ENCODE results near the gene SRRM3. TPM values are rescaled to one million over a fixed set of nuclear protein-coding genes. Genes with fewer than 3 reads are reported as not detected.
"Not testable (repeated sequence)": the region's sequence is repeated elsewhere in the genome, so short reads cannot be mapped to it uniquely, and the experiment has no call there.

SRRM3 gene
- total RNA-seq, 1 donor from 2014 or later, result 1.7 TPM

GRCh38 chr7:76211216-76211615 lies 9.5 kb downstream of the SRRM3 start:
- no peak overlapping the region for H3K4me2 ChIP-seq (ENCODE audit: low read length)
- Mint-ChIP-seq H3K36me3 (ENCODE audit: low read depth, unreplicated experiment) (no peaks in the 10 kb centered on the region), H3K27me3 (ENCODE audit: low read depth, unreplicated experiment) (peaks cover 37% of the 10 kb centered on the region), H3K9me3 (ENCODE audit: unreplicated experiment) (no peaks in the 10 kb centered on the region), H3K4me1 (ENCODE audit: low read depth, unreplicated experiment) (no peaks in the 10 kb centered on the region), H3K27ac (ENCODE audit: unreplicated experiment) (no peak overlapping the region), H3K4me3 (ENCODE audit: unreplicated experiment) (no peak overlapping the region)
- H3K4me1 ChIP-seq (ENCODE audit: insufficient read depth, low read length), result no peaks in the 10 kb centered on the region
- H3K9ac ChIP-seq (ENCODE audit: low read length), result no peak overlapping the region
- H3K36me3 ChIP-seq (ENCODE audit: insufficient read depth, low read length), result no peaks in the 10 kb centered on the region
- H4K20me1 ChIP-seq (ENCODE audit: insufficient read depth, low read length), result no peaks in the 10 kb centered on the region
- peaks cover 7% of the 10 kb centered on the region for H3K27me3 ChIP-seq (ENCODE audit: insufficient read depth, low read length)
- H3K4me3 ChIP-seq (ENCODE audit: insufficient read depth, low read depth, low read length), result no peak overlapping the region
- H2AFZ ChIP-seq (ENCODE audit: low read depth, low read length), result no peak overlapping the region
- no peaks in the 10 kb centered on the region for H3K9me3 ChIP-seq (ENCODE audit: insufficient read depth, low read depth, low read length)
- H3K79me2 ChIP-seq (ENCODE audit: insufficient read depth, low read length), result no peaks in the 10 kb centered on the region
- no peak for TF ChIP-seq EZH2 (IDR thresholded peaks at IDR 0.05; ENCODE audit: insufficient read depth, low read length)
- TF ChIP-seq, protein P1, sequence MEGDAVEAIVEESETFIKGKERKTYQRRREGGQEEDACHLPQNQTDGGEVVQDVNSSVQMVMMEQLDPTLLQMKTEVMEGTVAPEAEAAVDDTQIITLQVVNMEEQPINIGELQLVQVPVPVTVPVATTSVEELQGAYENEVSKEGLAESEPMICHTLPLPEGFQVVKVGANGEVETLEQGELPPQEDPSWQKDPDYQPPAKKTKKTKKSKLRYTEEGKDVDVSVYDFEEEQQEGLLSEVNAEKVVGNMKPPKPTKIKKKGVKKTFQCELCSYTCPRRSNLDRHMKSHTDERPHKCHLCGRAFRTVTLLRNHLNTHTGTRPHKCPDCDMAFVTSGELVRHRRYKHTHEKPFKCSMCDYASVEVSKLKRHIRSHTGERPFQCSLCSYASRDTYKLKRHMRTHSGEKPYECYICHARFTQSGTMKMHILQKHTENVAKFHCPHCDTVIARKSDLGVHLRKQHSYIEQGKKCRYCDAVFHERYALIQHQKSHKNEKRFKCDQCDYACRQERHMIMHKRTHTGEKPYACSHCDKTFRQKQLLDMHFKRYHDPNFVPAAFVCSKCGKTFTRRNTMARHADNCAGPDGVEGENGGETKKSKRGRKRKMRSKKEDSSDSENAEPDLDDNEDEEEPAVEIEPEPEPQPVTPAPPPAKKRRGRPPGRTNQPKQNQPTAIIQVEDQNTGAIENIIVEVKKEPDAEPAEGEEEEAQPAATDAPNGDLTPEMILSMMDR (IDR thresholded peaks at IDR 0.05; ENCODE audit: insufficient read depth, low read depth, low read length), result no peak
- no peak for FAIRE-seq
- H3K27ac ChIP-seq (ENCODE audit: low read depth, low read length), result no peak overlapping the region
- no peak for DNase-seq (ENCODE audit: low read depth)

- FAIRE-seq; H2AFZ ChIP-seq (ENCODE audit: low read depth, low read length); H3K27ac ChIP-seq (ENCODE audit: low read depth, low read length); H3K4me1 Mint-ChIP-seq (ENCODE audit: low read depth, unreplicated experiment); H3K4me2 ChIP-seq (ENCODE audit: low read length); H3K4me3 ChIP-seq (ENCODE audit: insufficient read depth, low read depth, low read length); H3K36me3 Mint-ChIP-seq (ENCODE audit: low read depth, unreplicated experiment); H3K9ac ChIP-seq (ENCODE audit: low read length); H4K20me1 ChIP-seq (ENCODE audit: insufficient read depth, low read length); H3K4me3 Mint-ChIP-seq (ENCODE audit: unreplicated experiment); DNase-seq (ENCODE audit: low read depth); H3K4me1 ChIP-seq (ENCODE audit: insufficient read depth, low read length); H3K27ac Mint-ChIP-seq (ENCODE audit: unreplicated experiment); H3K36me3 ChIP-seq (ENCODE audit: insufficient read depth, low read length); H3K9me3 Mint-ChIP-seq (ENCODE audit: unreplicated experiment); H3K79me2 ChIP-seq (ENCODE audit: insufficient read depth, low read length); H3K9me3 ChIP-seq (ENCODE audit: insufficient read depth, low read depth, low read length): not testable (repeated sequence)
- H3K27me3 Mint-ChIP-seq (ENCODE audit: low read depth, unreplicated experiment), result peaks cover 29% of the 10 kb centered on the region
- H3K27me3 ChIP-seq (ENCODE audit: insufficient read depth, low read length), result peaks cover 15% of the 10 kb centered on the region
These were observed 13.7 kb downstream of the SRRM3 start for GRCh38 chr7:76215349-76215748.

DNA sequence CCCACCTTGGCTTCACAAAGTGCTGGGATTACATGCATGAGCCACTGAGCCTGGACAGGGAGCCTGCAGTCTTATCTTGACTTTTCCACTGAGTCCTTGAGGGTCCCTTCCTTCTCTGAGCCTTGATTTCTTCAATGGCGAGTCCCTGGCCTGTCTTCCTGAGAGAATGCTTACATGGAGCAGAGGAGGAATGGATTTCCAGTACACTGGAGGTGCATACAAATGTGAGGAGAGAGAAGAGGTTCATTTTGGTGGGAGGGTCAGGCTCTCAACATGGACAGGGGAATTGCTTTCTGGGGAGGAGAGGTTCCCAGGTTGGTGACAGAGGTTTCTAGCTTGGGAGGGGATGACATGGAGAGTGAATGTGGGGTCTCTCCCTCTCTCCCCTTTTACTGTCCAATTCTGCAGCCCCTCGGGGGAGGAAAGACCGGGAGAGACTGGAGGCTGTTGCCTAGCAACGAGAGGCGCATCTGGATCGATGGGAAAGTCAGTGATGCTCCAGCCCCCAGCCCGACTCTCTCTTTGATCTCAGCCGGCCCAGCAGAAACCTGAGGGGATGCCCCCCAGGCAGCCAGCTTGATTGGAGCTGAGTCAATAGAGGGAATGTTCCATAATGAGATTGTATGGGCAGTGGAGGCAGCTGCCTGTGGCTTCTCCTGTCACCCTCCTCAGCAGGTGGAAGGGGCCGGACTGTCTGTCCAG lies 14.8 kb downstream of the SRRM3 start:
- Histone ChIP-seq H3K9ac (ENCODE audit: low read length) (no peak overlapping the region), H3K36me3 (ENCODE audit: insufficient read depth, low read length) (no peaks in the 10 kb centered on the region), H3K27ac (ENCODE audit: low read depth, low read length) (no peak overlapping the region), H3K27me3 (ENCODE audit: insufficient read depth, low read length) (peaks cover 15% of the 10 kb centered on the region), H3K79me2 (ENCODE audit: insufficient read depth, low read length) (no peaks in the 10 kb centered on the region), H3K9me3 (ENCODE audit: insufficient read depth, low read depth, low read length) (no peaks in the 10 kb centered on the region), H3K4me2 (ENCODE audit: low read length) (no peak overlapping the region), H3K4me3 (ENCODE audit: insufficient read depth, low read depth, low read length) (no peak overlapping the region), H2AFZ (ENCODE audit: low read depth, low read length) (no peak overlapping the region), H3K4me1 (ENCODE audit: insufficient read depth, low read length) (peaks cover 5% of the 10 kb centered on the region), H4K20me1 (ENCODE audit: insufficient read depth, low read length) (no peaks in the 10 kb centered on the region)
- FAIRE-seq (no peak), DNase-seq (ENCODE audit: low read depth) (no peak)
- Mint-ChIP-seq H3K4me3 (ENCODE audit: unreplicated experiment) (no peak overlapping the region), H3K27ac (ENCODE audit: unreplicated experiment) (no peak overlapping the region), H3K4me1 (ENCODE audit: low read depth, unreplicated experiment) (peaks cover 4% of the 10 kb centered on the region), H3K27me3 (ENCODE audit: low read depth, unreplicated experiment) (peaks cover 25% of the 10 kb centered on the region), H3K36me3 (ENCODE audit: low read depth, unreplicated experiment) (no peaks in the 10 kb centered on the region), H3K9me3 (ENCODE audit: unreplicated experiment) (no peaks in the 10 kb centered on the region)
- TF ChIP-seq, protein P1 (IDR thresholded peaks at IDR 0.05; ENCODE audit: insufficient read depth, low read depth, low read length), result no peak
- no peak for TF ChIP-seq EZH2 (IDR thresholded peaks at IDR 0.05; ENCODE audit: insufficient read depth, low read length)
